GM10266 (cell line): ENCODE data around the gene ACVRL1.

Source experiments
- DNase-seq: peaks from one replicate; pipeline ENCODE4 v3.0.0; 2012; ENCODE audit errors: extremely low spot score
- TF ChIP-seq, protein P1 (sequence below): IDR thresholded peaks from 2 replicates; pipeline ENCODE4 v1.5.1; 2012; ENCODE audit warnings: mild to moderate bottlenecking, low read depth; ENCODE audit not compliant: control insufficient read depth, insufficient read depth; ENCODE audit errors: missing control alignments

Gene ACVRL1

GRCh38 chr12:51941604-51942003 is 34.3 kb downstream of the ACVRL1 start:
- TF ChIP-seq, protein P1, sequence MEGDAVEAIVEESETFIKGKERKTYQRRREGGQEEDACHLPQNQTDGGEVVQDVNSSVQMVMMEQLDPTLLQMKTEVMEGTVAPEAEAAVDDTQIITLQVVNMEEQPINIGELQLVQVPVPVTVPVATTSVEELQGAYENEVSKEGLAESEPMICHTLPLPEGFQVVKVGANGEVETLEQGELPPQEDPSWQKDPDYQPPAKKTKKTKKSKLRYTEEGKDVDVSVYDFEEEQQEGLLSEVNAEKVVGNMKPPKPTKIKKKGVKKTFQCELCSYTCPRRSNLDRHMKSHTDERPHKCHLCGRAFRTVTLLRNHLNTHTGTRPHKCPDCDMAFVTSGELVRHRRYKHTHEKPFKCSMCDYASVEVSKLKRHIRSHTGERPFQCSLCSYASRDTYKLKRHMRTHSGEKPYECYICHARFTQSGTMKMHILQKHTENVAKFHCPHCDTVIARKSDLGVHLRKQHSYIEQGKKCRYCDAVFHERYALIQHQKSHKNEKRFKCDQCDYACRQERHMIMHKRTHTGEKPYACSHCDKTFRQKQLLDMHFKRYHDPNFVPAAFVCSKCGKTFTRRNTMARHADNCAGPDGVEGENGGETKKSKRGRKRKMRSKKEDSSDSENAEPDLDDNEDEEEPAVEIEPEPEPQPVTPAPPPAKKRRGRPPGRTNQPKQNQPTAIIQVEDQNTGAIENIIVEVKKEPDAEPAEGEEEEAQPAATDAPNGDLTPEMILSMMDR, result no peak
- DNase-seq, result no peak

- DNase-seq, result no peak
- TF ChIP-seq, protein P1, result no peak
Observed at GRCh38 chr12:51942056-51942455, 34.8 kb downstream of the ACVRL1 start.

DNA sequence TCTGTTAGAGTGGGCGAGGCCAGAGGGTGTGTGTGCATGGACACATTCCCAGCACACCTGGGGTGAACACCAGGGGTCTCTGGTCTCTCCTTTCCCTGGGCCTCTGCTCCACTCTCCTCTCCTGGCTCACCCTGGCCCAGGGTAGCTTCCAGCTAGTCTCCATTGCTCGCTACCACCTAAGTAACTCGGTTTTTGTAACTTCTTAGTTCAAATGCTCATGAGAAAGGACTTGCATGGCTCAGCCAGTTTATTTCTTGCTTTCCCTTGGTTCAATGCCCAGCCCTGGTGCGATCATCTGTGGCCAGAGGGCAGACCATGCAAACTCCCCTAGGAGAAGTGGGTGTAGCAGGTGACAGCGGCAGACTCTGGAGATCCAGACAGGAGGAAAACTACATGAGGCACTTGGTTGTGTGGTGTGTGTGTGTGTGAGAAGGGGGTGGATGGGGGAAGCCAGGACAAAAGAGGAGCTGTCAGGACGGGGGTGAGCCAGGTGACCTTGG is 35.2 kb downstream of the ACVRL1 start:
- no peak for DNase-seq
- TF ChIP-seq, protein P1, result no peak

GRCh38 chr12:51943346-51943745 is 36.0 kb downstream of the ACVRL1 start:
- DNase-seq, result no peak
- TF ChIP-seq, protein P1, result no peak

- TF ChIP-seq, protein P1, result no peak
- no peak for DNase-seq
Observed at GRCh38 chr12:51944608-51945233, 37.4 kb downstream of the ACVRL1 start.

DNA sequence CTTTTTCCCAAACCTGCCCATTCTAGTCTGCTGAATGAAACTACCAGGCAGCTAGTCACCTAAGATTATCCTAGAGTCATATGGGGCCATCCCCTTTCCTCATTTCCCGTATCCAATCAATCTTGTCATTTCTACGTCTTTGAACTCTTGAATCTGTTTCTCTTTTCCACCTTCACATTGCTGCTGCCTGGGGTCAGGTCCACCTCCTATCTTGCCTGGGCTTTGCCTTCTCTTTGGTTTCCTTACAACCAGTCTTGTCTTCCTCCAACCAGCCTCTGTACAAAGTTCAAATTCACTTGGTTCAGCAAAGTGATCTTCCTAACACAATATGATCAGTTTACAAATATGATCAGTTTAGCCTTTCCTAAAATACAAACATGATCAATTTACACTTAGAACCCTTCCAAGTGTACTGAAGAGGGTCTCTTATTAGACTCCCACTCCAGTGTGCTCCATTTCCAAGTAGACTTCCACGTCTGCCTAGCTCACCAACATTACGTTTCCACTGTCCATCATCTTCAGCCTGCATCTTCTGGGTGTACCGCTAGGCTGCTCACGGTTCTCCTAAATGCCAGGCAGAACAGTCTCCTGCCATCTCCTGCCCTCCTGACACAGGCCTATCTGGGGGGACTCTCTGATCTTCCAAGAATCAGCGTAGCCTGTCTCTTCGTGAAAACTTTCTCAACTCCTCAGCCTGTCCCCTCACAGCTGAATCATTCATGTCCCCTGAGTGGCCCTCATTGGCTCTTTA is 40.1 kb downstream of the ACVRL1 start:
- TF ChIP-seq, protein P1, result no peak
- no peak for DNase-seq

GRCh38 chr12:51948066-51948465 is 40.8 kb downstream of the ACVRL1 start:
- TF ChIP-seq, protein P1, result no peak
- DNase-seq, result no peak
